Endothelial cell of umbilical vein (primary cell): ENCODE measurements around the gene TCEAL1.

ENCODE experiments used
- CTCF ChIP-seq, 2 donors: IDR thresholded peaks; 1 replicate in 1 of 2; 2 replicates in 1 of 2; pipeline ENCODE4 v1.5.1; 2011; ENCODE audit warnings: low read length in 2 of 2, mild to moderate bottlenecking in 2 of 2, moderate library complexity in 2 of 2, control low read depth in 1 of 2, inconsistent platforms in 1 of 2, low read depth in 1 of 2; ENCODE audit not compliant: insufficient read depth in 1 of 2; ENCODE audit errors: extremely low read depth in 1 of 2
- EZH2 ChIP-seq: IDR thresholded peaks from 2 replicates; pipeline ENCODE4 v1.6.1; 2012; ENCODE audit warnings: borderline replicate concordance, low read depth, mild to moderate bottlenecking, moderate library complexity, low read length, inconsistent platforms; ENCODE audit not compliant: severe bottlenecking
- JUN ChIP-seq: IDR thresholded peaks from 2 replicates; pipeline ENCODE4 v1.6.1; 2011; ENCODE audit warnings: borderline replicate concordance, low read depth; ENCODE audit not compliant: insufficient read length, insufficient read depth
- MYC ChIP-seq: IDR thresholded peaks from one replicate; pipeline ENCODE4 v1.6.1; 2011; ENCODE audit warnings: mild to moderate bottlenecking, low read depth, low read length
- POLR2A ChIP-seq: IDR thresholded peaks from 2 replicates; pipeline ENCODE4 v1.6.1; 2012; ENCODE audit warnings: low read depth, mild to moderate bottlenecking, control low read depth, low read length

GRCh38 chrX:103613362-103613890, 15.3 kb upstream of the TCEAL1 start:
- TF ChIP-seq CTCF (IDR thresholded peaks at IDR 0.05; ENCODE audit: extremely low read depth in 1 of 2, insufficient read depth in 1 of 2, low read depth in 1 of 2, low read length in 2 of 2): no peak
- TF ChIP-seq POLR2A: no peak
- no peak for TF ChIP-seq EZH2
- TF ChIP-seq MYC: no peak
- no peak for TF ChIP-seq JUN
